Measurements from ENCODE around the gene RPL18.

RPL18 gene

GRCh38 chr19:48573163-48573505, 45.8 kb downstream of the RPL18 start:
- no peak for DNase-seq

- DNase-seq: no peak
These were observed 47.4 kb downstream of the RPL18 start for GRCh38 chr19:48571378-48572162.

GRCh38 chr19:48569814-48570213, 49.2 kb downstream of the RPL18 start:
- DNase-seq: no peak

GRCh38 chr19:48568345-48568886, 50.6 kb downstream of the RPL18 start:
- peak; percentile 60 for DNase-seq
